GM12878 (cell line): ENCODE results near the gene VEZF1.

ENCODE experiments used
- CEBPZ ChIP-seq: fragments of 150-350 bp; IDR thresholded peaks from 2 replicates; pipeline ENCODE4 v1.6.1; 2016; ENCODE audit warnings: low read depth, low read length
- CTCF ChIP-seq, 3 experiments: IDR thresholded peaks in 2 of 3; conservative IDR thresholded peaks in 1 of 3; 2 replicates each; pipeline ENCODE4 v1.5.1; 2011; ENCODE audit warnings: low read depth in 3 of 3, low read length in 3 of 3, mild to moderate bottlenecking in 3 of 3, control low read depth in 2 of 3, moderate library complexity in 2 of 3, inconsistent platforms in 1 of 3, mixed read lengths in 1 of 3; ENCODE audit not compliant: control insufficient read depth in 2 of 3, insufficient read depth in 1 of 3; ENCODE audit errors: extremely low read depth in 1 of 3
- SIN3A ChIP-seq: IDR thresholded peaks from 2 replicates; pipeline ENCODE4 v1.6.1; 2012; ENCODE audit warnings: low read depth, low read length, improper control_type of control experiment

- TF ChIP-seq CEBPZ (no peak), CTCF (IDR thresholded peaks at IDR 0.05 in 2 of 3, conservative IDR thresholded peaks at IDR 0.05 in 1 of 3; ENCODE audit: control insufficient read depth in 2 of 3, extremely low read depth in 1 of 3, insufficient read depth in 1 of 3, low read depth in 3 of 3, low read length in 3 of 3) (no peak), SIN3A (no peak)
Observed at GRCh38 chr17:57926723-57927047, 61.4 kb downstream of the VEZF1 start.
